GM21515 (cell line): ENCODE results near the gene CD164L2.
"Not testable (repeated sequence)": the region's sequence is repeated elsewhere in the genome, so short reads cannot be mapped to it uniquely, and the experiment has no call there.

Source experiments
- ATAC-seq: cut with Tn5 transposase; IDR thresholded peaks from one replicate; pipeline ENCODE4 v1.9.1; 2021; ENCODE audit not compliant: unreplicated experiment

CD164L2 gene

DNA sequence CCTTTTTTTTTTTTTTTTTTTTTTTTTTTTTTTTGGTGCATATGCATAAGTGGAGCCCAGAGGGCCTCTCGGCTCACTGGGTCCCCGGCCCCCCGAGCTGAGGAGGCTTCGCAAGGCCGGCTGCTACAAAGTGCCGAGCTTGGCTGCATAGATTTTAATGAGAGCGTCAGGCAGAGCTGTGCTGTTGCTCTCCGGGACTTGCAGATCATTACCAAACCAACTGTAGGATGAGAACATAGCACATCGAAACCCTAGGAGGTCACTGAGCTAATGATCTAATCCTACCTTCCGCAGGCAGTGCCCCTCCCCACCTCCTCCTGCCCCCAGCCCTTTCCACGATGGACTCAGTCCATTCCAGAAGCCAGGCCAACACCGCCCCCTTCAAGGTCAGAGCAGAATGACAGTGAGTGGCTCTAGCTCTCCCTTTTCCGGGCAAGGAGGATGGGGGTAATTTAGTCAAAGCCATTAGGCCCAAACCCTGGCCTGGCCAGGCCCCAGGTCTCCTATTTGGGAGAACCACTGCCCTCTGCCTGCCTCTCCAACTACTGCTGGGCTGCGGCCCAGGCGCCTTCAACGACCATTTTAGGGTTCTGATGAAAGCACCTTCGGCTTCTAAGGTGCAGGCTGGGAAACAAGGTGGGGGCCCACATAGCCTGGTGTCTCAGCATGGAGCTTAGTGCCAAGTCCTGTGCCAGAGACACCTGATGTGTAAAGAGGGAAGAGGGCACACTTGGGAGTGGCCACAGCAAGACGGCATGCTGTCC is 22.6 kb upstream of the CD164L2 start:
- ATAC-seq = not testable (repeated sequence)

DNA sequence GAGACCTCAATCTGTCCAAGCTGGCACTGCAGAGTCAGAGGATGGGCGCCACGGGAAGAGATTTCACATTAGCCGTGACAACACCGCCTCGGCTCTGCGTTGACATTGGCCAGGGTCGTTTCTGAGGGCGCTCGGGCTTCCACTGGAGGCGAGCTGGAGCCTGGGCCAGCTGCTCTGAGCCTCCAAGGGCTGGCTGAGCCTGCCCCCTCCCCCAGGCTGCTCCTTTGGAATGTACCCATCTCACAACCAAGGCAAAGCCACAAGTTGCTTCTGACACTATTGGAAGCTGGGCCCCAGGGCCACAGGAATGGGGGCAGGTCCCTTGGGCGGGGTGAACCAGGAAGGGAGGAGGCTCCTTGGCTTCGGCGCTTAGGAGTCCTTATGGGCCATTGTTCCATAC is 21.9 kb upstream of the CD164L2 start:
- ATAC-seq = no peak

DNA sequence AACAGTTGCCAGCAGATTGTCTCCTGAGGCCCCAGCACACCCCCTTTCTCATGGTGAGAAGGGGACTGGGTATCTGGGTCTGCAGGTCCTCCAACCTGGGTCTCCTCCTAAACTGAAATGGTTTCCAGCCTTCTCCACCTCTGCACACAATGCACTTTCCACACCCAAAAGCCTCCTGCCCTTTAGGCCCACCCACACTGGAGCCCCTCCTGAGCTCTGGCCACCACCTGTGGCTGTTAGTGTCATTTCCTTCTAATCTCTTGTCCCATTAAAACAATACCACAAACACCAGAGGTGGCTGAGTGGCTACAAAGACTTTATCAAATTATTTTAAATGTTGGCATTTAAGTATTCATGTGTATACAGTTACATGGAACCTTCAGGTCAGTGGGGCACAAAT is 20.8 kb upstream of the CD164L2 start:
- ATAC-seq = no peak

DNA sequence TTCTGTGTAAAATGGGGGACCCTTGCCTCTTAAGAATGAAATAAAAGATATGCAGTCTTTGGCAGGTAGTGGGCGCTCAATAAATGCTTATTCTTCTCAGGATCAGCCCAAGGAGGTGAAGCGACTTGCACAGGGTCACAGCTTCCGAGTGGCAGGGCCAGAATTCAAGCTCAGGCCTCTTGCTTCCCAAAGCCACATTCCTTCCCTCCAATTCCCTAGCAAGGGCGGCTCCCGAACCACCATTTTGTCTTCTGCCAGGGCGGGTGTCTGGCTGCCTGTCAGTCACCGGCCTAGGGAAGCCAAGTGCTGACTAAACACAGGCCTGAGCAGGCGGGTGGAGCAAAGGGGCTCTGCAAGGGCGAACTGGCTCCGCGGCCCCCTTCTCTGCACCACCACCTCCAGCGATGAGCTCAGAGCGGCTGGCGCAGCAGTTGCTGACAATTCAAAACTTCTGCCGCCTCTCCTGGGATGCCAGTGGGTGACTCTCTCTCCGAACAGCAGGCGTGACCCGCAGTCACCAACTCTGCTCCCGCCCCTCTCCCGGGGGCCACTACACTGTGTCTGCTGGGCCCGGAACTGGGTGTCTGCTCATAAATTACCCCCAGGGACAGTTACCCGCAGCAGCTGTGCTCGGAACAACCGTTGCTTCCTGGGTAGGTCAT is 20.1 kb upstream of the CD164L2 start:
- no peak for ATAC-seq

DNA sequence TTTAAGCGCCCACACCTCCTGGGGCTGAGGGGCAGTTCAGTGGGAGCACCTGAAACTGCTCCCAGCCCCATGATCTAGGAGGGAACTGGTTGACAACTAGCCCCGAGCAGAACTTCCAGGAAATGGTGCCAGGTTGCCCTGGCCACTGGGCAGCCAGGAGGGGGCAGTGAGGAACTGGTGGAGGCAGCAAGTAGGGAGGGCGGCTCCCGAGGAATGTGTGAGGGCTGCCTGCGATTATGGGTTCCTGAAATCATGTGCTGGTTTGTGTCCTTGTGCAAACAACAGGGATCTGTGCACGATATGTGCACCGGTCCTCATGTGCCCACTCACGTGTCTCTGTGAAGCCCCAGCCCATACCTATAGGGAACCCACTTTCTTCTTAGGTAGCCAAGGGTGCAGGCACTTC is 19.2 kb upstream of the CD164L2 start:
- ATAC-seq = no peak

DNA sequence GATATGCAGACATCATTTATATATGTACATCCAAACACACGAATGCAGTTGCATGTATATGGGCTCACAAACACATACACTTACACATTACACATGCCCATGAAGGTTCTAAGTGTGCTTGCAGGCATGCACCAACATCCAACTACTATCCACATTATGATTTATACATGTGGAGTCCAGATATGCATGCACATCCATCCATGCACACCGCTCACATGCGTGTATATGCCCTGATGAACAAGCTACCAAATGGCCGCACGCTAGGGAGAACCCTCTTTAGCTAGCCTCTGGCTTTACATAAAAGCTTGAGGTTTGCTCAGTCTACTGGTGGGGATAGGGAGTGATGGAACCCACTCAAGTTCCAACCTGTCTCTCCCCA is 17.8 kb upstream of the CD164L2 start:
- ATAC-seq = no peak

DNA sequence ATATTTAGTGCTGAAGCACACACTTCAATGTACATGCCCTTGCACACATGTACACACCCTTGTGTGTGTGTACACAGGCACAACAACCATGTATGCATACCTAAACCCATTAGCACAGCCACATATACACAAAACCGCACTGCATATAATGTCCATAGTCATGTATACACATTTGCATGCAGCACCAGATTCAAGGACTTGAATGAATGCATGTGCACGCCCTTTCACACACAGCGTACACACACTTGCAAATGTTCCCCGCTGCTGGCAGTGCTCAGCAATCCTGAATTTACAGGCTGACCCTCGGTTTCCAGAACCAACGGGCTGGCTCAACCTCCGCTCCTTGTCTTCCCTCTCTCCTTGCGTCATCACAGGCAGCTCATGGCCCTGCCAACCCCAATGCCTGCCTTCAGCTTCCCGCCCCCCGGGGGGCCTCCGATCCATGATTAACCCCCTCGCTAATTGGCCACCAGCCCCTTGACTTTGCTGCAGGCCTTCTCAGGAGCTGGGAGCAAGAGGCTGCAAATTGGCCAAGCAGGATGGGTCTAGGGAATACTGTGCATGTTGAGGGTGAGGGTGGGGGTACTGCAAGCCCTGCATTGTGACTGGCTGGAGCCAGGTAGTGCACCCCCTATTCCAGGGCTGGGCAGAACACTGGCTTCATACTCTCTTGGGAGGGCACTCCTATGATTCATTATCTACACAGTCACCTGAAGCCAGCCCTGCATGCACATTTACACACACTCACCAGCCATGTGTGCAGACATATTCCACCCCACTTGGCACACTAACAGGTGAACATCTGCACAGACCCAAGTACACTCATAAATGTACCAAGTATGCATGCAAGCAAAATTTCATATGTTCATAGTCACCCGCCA is 17.2 kb upstream of the CD164L2 start:
- no peak for ATAC-seq

DNA sequence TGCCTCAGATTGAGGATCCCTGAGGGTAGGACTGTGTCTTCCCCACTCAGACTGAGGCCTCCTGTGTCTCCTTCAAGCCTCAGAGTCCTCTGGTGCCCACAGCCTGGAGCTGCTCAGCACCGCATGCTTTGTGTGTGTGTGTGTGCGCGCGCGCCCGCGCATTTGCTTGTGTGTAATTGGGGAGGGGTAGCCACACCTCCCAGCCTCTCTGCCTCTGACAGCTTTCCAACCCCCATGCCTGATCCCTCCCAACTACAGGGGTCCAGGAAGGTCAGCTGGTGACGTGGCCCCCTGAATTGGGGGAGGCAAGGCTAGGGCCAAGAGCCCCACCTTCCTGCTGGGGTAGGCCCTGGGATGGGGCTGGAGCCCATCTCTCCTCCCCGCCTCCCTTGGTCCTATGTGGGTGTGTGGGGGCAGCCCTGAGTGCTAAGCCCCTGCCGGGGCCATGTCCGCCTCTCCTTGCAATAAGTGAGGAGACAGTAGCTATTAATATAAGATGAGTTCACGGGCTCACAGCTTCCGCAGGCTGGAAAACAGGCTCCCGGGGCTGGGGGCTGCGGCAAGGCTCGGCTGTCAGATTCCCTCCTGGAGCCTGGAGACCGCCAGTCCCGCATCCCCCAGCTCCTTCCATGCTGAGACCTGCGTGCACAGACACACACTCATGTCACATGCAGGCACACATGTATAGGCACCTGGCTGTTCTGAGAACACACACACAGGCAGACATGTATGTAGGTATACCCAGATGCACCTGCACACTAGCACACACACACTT is 16.3 kb upstream of the CD164L2 start:
- no peak for ATAC-seq

DNA sequence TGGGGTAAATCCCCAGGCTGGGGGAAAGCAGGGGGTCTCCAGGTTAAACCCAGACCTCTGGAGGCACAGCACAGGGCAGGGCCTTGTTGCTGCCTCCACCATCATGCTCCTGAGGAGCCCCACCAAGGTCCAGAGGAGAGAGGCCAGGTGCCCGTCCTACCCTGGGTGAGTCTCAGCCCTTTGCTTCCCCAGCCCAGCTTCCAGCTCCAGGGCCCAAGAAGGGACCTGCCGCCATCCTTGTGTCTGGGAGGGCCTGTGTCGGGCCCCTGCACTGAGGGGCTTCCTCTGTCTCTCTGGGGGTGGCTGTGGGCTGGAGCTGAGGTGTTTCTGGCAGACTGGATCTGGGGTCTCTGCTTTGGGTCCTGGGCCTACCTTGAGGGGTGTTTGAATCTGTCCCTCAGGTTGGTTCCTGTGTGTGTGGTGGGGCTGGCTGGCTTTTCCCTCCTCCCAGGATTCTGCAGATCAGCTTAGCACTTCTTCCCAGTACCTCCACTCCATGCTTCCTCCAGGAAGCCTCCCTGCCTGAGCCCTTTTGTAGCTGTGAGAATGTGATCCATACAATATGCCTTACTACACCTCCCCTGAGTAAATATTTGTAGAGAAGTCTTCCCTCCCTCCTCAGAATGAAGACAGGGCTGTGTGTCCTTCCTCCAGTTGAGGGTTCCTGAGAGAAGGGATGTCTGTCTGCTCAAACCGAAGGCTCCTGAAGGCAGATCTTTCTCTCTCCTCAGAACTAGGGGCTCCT is 15.4 kb upstream of the CD164L2 start:
- no peak for ATAC-seq

DNA sequence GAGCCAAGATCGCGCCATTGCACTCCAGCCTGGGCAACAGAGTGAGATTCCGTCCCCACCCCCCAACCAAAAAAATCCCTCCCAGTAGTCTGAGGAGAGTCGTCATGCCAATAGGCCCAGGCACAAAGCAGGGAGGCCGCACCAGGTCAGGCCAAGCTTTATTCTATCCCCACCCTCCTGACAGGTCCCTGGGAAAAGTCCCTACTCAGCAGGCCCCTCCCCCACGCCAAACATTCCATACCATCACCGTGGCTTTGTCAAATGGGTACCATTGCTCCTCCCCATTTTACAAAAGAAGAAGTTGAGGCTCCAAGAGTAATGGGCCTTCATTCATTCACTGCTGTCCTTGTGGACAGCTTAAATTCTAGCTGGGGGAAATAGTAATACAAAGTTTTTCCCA is 14.6 kb upstream of the CD164L2 start:
- no peak for ATAC-seq

DNA sequence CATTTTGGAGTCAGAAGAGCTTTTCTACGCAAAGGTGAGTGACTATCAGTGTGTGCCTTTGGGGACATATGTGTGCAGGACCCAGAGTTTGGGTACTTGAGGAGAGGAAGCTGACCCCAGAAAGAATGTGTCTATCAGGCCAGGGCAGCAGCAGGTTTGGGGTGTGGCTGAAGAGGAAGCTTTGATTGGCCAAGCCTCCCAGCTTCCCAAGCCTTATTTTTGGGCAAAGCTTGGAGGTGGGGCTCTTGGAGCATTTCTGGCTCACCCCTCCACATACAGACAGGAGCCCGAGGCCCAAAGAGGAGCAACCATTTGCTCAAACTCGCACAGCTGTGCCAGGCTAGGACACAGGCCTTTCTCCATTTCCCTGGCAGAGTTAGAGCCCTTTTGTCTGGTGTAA is 14.0 kb upstream of the CD164L2 start:
- ATAC-seq = no peak

DNA sequence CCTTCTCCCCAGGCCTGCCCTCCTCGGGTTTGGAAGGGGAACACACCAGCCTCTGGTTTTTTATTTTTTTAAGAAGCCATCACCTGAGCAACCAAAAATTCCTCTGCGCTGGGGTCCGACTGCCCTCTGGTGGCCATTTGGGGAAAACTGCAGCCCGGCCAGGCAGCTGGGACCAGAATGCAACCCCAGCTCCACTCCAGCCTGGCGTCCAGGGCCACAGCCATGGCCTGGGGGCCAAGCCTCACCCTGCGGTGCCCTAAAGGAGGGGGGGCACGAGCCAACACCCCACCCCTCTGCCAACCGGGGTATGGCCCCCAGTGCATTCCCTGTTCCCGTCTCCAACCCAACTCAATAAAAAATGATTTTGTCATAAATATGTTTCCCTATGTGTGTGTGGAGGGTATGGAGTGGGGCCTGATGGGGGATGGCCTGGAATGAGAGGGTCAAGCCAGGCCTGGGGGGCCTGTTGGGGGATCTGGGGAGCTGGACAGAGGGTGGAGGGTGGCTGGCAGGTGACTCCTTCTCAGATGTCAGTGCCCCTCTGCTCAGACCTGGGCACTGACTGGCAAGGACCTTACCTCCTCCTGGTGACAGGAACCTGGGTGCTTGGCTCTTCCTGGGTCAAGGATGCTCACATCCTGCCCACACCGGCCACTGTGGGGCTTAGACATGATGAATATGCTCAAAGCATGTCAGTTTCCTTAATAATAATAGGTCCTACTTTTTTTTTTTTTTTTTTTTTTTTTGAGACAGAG is 12.5 kb upstream of the CD164L2 start:
- ATAC-seq = no peak

DNA sequence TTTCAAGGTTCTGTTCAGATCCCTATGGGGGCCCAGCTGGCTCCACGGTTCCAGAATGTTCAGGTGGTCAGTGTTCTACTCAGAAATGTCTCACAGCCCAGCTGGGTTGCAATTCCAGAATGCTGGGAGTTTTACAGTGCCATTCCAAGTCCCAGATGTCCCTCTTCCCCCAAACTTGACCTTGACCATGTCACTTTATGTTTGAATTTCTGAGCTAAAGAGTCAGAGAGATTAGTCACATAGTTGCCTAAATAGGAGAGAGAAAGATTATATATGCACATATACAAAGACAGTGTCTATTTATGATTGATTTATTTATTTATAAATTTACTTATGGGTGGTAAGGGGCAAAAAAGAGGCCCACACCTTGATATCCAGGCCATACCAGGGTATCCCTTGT is 11.8 kb upstream of the CD164L2 start:
- no peak for ATAC-seq

DNA sequence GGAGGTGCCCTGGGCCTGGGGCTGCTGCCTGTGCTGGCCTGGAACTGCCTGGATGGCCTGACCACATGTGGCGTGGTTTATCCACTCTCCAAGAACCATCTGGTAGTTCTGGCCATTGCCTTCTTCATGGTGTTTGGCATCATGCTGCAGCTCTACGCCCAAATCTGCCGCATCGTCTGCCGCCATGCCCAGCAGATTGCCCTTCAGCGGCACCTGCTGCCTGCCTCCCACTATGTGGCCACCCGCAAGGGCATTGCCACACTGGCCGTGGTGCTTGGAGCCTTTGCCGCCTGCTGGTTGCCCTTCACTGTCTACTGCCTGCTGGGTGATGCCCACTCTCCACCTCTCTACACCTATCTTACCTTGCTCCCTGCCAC is 11.1 kb upstream of the CD164L2 start:
- ATAC-seq = no peak

DNA sequence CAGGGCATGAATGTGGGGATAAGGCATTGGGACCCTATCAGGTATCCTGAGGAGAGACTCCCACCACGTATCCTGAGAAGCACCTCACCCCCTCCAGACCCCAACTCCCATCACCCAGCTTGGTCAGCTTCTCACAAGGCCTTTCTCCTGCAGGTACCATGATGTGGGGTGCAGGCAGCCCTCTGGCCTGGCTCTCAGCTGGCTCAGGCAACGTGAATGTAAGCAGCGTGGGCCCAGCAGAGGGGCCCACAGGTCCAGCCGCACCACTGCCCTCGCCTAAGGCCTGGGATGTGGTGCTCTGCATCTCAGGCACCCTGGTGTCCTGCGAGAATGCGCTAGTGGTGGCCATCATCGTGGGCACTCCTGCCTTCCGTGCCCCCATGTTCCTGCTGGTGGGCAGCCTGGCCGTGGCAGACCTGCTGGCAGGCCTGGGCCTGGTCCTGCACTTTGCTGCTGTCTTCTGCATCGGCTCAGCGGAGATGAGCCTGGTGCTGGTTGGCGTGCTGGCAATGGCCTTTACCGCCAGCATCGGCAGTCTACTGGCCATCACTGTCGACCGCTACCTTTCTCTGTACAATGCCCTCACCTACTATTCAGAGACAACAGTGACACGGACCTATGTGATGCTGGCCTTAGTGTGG is 10.6 kb upstream of the CD164L2 start:
- no peak for ATAC-seq

DNA sequence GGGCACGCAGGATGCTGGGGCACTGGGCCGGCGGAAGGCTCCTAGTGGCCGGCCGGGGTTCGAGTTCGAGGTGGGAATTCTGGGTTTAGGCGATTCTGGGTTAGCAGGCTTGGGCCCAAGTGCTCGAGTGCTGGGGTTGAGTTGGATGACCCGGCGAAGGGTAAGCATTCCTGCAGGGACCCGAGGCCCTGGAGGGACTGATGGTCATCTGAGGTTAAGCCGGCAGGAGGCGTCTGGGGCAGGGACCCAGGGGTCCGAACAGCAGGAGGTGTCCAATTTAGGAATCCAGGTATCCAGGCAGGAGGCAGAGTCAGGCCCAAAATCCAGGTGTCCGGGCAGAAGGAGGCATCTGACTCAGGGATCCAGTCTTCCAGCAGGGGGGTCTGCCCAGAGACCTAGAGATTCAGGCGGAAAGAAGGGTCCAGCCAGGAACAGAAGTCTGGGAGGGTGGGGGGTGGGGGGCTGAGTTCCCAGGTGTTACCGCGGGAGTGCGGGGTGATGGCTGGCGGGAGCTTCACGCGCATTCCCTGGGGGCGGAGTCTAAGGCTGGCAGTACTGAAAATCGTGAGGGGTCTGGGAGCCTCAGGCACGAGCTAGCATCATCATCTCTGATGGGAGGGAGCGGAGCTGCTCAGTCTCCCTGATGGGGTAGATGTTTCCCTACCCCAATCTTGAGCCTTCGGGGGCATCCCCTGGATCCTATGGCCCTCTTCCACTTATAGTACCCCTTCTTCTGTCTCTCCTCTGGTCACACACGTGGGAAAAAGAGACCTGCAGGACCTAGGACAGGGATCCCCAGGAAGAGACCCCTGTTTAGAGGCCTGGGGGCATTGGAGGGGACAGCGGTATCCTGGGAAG is 9.9 kb upstream of the CD164L2 start:
- peak; percentile 19 for ATAC-seq

DNA sequence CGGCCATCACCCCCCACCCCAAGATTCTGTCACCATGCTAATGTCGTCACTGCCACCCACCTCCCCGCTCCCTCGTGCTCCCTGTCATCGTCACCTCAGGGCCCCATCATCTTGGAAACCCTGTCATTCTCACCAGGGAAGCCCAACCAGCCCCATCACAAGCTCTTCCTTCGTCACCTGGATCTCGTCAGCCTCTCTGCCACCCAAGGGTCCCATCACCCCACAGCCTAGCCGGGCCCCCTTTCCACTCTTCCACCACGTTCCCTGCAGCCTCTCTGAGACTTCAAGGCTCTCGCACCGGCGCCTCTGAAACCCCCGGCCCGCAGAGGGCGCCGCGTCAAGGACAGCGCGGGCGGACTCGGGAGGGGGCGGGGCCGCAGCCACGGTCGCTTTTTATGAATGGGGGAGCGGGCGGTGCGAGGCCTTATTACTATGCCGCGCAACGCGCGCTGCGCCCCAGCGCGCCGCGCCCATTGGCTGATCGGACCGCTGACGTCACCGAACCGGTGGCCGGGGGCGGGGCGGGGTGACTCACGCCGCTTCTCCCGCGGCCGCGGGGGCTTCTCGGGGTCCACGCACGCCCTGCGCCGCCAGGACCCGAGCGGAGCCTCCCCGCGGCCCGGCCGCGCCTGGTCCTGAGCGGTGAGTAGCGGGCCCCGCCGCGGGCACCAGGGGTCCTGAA is 9.1 kb upstream of the CD164L2 start, which contains the start of gene GPR3:
Gene GPR3, plus strand, starts transcription at position 527 of the 682 bp plus-strand sequence. CDS start 1,177 bp downstream, outside the sequence.
- peak; percentile 51 for ATAC-seq
